Stimulated activated CD4-positive, alpha-beta T cell treated with anti-CD3 and anti-CD28 coated beads, TNF-alpha, amount 100 ng/mL, for 48 hours (primary cell): ENCODE data around the gene GLIS2.
A peak's percentile ranks its signal among the peaks of the same experiment; 100 is the strongest.

Experiments used
- DNase-seq, 3 donors: peaks; one replicate each; pipeline ENCODE4 v3.0.0-alpha.2; 2020; ENCODE audit warnings: low read depth in 3 of 3

Gene GLIS2

GRCh38 chr16:4369007-4369733 lies 53.3 kb downstream of the GLIS2 start:
- DNase-seq, result no peak

DNA sequence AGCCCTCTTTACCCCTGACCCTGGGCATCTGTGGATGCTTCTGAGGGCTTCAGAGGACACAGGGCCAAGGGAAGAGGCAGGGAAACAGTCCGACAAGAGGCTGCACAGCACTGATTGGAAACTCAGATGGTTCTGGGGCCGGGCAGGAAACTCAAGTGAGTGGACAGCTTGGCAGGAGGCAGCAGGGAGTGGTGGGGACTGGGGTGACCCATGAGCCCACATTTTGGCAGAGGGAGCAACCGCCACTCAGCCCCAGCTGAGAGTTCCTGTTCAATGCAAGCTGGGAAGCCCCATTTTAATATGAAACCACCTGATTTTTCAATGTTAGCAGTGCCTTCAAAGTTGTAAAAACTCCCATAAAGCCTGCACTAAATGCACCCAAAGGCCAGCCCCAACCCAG lies 54.3 kb downstream of the GLIS2 start:
- no peak for DNase-seq

GRCh38 chr16:4370570-4371356 lies 54.9 kb downstream of the GLIS2 start:
- DNase-seq, result no peak

DNA sequence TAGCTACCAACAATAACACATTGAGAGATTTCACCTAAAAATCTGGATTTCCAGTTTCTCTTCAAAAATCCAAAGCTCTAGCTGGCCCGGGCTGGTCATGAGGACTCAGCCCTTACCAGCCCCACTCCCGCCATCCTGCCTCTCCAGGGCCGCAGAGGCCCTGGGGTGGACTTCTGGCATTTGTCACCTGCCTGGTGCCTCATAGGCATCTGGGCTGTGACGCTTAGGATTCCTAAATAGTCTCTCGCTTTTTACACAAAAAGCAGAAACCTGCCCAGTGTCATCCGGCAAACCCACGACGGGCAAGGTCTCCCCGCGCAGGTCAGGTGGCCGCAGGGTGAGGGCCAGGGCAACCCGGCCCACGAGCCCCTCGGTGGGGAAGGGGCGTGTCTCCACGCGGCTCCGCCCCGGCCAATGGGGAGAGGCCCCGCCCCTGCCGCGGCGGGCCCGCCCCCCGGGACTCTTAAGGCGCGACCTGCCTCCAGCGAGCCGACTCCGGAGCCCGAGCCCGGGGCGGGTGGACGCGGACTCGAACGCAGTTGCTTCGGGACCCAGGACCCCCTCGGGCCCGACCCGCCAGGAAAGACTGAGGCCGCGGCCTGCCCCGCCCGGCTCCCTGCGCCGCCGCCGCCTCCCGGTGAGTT lies 55.6 kb downstream of the GLIS2 start, which contains the start of gene VASN:
Gene VASN, plus strand, starts transcription at position 492 of the 644 bp plus-strand sequence. CDS start 9,030 bp downstream, outside the sequence.
- peak; percentile 34 to 70 (median 37) for DNase-seq

DNA sequence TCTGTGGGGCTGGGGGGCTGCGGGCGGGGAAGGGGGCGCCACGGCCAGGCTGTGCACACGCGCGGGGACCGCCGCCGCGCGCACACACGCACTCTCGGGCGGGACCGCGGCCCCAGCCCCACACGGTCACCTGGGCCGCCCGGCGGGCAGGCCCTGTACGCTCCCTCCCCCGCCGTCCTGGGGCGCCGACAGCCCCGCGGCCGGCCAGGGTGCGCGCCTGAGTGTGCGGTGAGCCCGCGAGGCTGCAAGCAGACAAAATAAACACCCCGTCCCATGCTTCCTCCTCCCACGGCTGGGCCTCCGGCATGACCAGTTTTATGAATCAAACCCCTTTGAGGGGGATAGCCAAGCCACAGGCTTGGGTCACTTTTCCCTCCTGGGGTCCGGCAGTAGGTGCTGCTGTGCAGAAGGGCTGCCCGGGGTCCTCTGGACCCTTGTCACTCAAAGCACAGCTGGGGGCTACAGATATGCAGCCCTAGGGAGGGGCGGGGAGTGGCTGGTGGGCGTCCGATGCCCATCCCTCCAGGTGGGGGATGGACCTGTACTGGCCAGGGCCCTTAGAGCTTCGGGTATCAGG lies 56.2 kb downstream of the GLIS2 start:
- no peak for DNase-seq

- DNase-seq, result no peak
Measured at GRCh38 chr16:4372578-4373355, 56.9 kb downstream of the GLIS2 start.

- DNase-seq, result no peak
Measured at GRCh38 chr16:4373356-4373908, 57.6 kb downstream of the GLIS2 start.

GRCh38 chr16:4373909-4374742 lies 58.3 kb downstream of the GLIS2 start:
- no peak for DNase-seq

GRCh38 chr16:4375717-4376116 lies 59.9 kb downstream of the GLIS2 start:
- DNase-seq, result no peak

GRCh38 chr16:4376126-4376892 lies 60.4 kb downstream of the GLIS2 start:
- no peak for DNase-seq

DNA sequence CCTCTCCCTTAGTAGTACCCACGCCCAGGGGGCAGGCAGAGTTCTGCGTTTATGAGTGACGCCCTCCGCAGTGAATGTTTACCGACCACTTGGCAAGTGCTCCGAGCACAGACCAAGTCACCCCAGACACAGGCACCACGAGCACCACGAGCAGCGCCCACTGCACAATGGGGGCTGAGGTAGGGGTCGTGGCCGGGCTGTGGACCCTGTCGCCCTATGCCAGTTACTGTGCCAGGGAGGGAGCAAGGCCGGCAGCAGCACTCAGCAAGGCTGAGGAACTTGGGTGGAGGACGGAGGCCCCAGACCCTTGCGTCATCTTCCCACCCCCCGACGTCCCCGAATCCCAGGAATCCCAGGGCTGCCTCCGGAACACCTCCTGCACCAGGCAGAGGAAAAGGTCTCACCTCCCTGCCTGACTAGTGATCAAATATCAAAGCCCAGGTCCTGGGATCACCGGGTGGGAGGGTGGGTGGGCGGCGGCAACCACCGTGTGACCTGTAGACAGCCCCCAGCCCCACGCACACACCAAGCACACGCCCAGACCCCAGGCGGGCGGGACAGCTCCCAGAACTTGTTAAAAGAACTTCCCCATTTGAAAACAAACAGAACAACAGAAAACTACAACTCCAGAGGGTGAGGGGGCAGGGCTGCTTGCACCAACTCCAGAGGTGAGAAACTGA lies 61.2 kb downstream of the GLIS2 start:
- no peak for DNase-seq

GRCh38 chr16:4377573-4378154 lies 61.8 kb downstream of the GLIS2 start:
- no peak for DNase-seq

- DNase-seq, result no peak
Measured at GRCh38 chr16:4378161-4378666, 62.3 kb downstream of the GLIS2 start.

GRCh38 chr16:4378999-4379690 lies 63.3 kb downstream of the GLIS2 start:
- no peak for DNase-seq

DNA sequence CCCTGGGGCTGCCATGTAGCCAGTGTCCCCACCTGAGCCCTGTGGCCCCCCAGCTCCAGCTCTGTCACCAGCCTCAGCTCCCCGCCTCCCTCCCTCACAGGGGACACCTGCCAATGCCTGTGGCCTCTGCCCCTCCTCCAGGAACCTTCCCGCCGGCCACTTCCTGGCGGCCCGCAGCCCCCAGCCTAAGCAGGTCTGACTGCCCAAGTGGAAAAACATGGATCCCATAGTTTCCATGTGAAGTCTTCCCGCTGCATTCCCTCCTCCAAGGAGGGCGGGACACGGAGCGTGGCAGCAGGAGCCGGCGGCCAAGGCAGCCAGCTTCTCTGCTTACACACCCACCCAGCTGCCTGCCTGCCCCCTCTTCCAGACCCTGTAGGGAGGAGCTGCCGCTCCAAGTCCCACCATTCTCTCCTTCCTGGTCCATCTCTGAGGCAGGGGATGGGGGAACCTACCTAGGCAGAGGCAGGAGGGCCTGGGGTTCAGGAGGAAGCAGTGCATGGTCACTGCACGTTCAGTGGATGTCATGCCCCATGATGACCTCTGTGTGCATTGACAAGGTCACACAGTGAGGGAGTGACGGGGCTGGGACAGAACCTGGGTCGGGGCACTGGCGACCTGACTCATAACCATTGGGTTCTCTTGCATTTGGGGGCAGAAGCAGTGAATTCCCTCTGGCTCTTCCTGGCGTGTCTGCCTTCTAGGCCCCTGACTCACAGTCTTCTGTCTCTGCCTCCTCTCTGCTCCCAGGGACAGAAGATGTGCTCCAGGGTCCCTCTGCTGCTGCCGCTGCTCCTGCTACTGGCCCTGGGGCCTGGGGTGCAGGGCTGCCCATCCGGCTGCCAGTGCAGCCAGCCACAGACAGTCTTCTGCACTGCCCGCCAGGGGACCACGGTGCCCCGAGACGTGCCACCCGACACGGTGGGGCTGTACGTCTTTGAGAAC lies 64.5 kb downstream of the GLIS2 start:
- no peak for DNase-seq
